NT2/D1 (cell line): ENCODE data around the gene GABRB3.

Experiments
- YY1 ChIP-seq: IDR thresholded peaks from 2 replicates; pipeline ENCODE4 v1.6.1; 2011; ENCODE audit not compliant: insufficient read length, insufficient read depth
- ZNF274 ChIP-seq: IDR thresholded peaks from 2 replicates; pipeline ENCODE4 v1.6.1; 2011; ENCODE audit warnings: mild to moderate bottlenecking, low read depth, low read length

DNA sequence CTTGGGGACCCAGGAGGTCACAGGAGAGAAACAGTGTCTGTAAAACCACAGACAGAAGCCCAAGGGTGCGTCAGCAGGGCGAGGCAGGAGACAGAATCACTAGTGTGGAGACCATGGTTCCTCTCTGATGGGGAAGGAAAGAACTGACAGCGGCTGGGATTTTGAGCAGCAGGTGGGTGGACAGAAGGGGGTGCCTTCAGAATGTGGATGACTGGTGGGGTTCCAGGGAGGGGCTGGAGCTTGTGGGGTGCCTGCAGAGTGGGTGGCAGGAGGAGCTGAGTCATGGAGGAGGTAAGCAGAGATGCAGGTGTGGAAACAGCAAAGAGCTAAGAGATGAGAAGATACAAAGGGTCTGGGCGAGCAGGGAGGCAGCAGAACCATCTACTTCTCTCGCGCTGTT is 124.2 kb downstream of the GABRB3 start:
- TF ChIP-seq YY1: no peak
- no peak for TF ChIP-seq ZNF274
